WI38 (cell line): ENCODE data around the gene FTO.

Experiments
- H3K4me3 ChIP-seq: 2 replicates; pipeline ENCODE4 v1.5.1; 2011; ENCODE audit warnings: low read depth, mild to moderate bottlenecking, control low read depth, low read length
- CTCF ChIP-seq: IDR thresholded peaks from 2 replicates; pipeline ENCODE4 v1.5.1; 2012; ENCODE audit warnings: low read depth, mild to moderate bottlenecking, control low read depth, low read length

Gene FTO

DNA sequence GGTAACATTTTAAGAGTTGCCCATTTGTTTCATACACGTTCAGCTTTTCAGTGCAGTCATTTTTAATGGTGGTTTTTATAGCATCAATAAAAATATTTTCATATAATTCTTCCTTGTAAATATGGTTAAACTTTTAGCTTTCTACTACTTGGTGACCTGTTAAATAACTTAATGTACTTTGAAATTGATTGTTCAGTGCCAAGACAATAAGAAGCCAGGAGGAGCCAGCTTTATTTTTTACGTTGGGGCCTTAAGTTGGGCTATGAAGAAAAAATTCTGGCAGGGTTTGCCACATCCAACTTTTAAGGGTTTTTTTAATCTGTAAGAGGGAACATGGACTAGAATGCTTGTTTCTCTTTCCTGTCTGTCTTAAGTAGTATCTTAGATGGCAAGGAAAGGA, 284.2 kb downstream of the FTO start:
- TF ChIP-seq CTCF, result no peak

DNA sequence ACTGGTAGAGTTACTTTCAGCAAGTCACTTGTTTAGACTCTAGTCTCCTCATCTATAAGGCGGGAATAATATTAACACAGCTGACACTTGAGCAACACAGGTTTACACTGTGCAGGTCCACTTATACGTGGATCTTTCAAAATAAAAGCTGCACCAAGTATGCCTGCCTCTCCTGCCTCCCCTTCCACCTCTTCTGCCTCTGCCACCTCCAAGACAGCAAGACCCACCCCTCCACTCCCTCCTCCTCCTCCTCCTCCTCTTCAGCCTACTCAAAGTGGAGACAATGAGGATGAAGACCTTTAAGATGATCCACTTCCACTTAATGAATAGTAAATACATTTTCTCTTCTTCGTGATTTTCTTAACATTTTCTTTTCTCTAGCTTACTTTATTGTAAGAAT, 285.6 kb downstream of the FTO start:
- no peak for TF ChIP-seq CTCF
- H3K4me3 ChIP-seq, result no peak overlapping the region

More for the DNA sequence above, 284.2 kb downstream of the FTO start:
- no peak overlapping the region for H3K4me3 ChIP-seq

GRCh38 chr16:53991754-53992378, 287.9 kb downstream of the FTO start:
- H3K4me3 ChIP-seq, result no peak overlapping the region
- no peak for TF ChIP-seq CTCF

- no peak for TF ChIP-seq CTCF
- H3K4me3 ChIP-seq, result no peak overlapping the region
Observed at GRCh38 chr16:53995378-53995777, 291.4 kb downstream of the FTO start.

- TF ChIP-seq CTCF, result no peak
- H3K4me3 ChIP-seq, result no peak overlapping the region
Observed at GRCh38 chr16:53996961-53997360, 293.0 kb downstream of the FTO start.

GRCh38 chr16:53998024-53998810, 294.3 kb downstream of the FTO start:
- no peak for TF ChIP-seq CTCF
- no peak overlapping the region for H3K4me3 ChIP-seq

- TF ChIP-seq CTCF, result no peak
- no peak overlapping the region for H3K4me3 ChIP-seq
Observed at GRCh38 chr16:53998966-53999522, 295.1 kb downstream of the FTO start.
